GM12878 (cell line): ENCODE results near the gene SFT2D1. TPM values are rescaled to one million over a fixed set of nuclear protein-coding genes. Genes with fewer than 3 reads are reported as not detected.
A peak's percentile ranks its signal among the peaks of the same experiment; 100 is the strongest.

Experiments used
- HCFC1 ChIP-seq: fragments of 150-350 bp; IDR thresholded peaks from 2 replicates; pipeline ENCODE4 v1.6.1; 2014; ENCODE audit warnings: low read length
- MEF2B ChIP-seq: fragments of 450-650 bp; IDR thresholded peaks from 2 replicates; pipeline ENCODE4 v1.6.1; 2018; ENCODE audit warnings: mild to moderate bottlenecking, moderate library complexity; ENCODE audit not compliant: partially characterized antibody, poor library complexity, severe bottlenecking
- SRF ChIP-seq, 2 experiments: IDR thresholded peaks; 2 replicates each; pipeline ENCODE4 v1.6.1; 2011; ENCODE audit warnings: low read depth in 2 of 2, low read length in 2 of 2, mild to moderate bottlenecking in 1 of 2, moderate library complexity in 1 of 2
- polyA plus RNA-seq, 11 experiments: library from polyadenylated mRNA; depleted of rRNA in 4 of 11; unstranded in 6 of 11; stranded (reverse) in 5 of 11; fragments of >200 nt; fragmentation: Nextera tagmentation in 4 of 11; fragmentation: Illumina TruSeq in 1 of 11; extraction: Ambion mirVana in 4 of 11; extraction: Trizol in 1 of 11; gene quantifications; 1 replicate in 1 of 11; 2 replicates in 10 of 11; pipeline versions ENCODE4 v1.2.1 to v1.2.3, GENCODE V29; 2011 to 2016; ENCODE audit warnings: inconsistent platforms in 2 of 11, missing spikeins in 2 of 11, low read depth in 1 of 11
- total RNA-seq, 4 experiments: library from RNA; depleted of rRNA in 3 of 4; stranded (reverse); fragments of >200 nt in 3 of 4; fragmentation: Illumina TruSeq in 1 of 4; extraction: Trizol in 1 of 4; gene quantifications; 2 replicates each; pipeline versions ENCODE4 v1.2.1 to v1.2.3, GENCODE V29; 2013 to 2021
- TF ChIP-seq, protein P1 (sequence below): fragments of 450-650 bp; IDR thresholded peaks from 2 replicates; pipeline ENCODE4 v1.6.1; 2018; ENCODE audit warnings: mild to moderate bottlenecking, low read depth, moderate library complexity; ENCODE audit not compliant: partially characterized antibody
- TF ChIP-seq, protein P2 (sequence below), 3 experiments: IDR thresholded peaks in 2 of 3; conservative IDR thresholded peaks in 1 of 3; 2 replicates each; pipeline ENCODE4 v1.5.1; 2011; ENCODE audit warnings: low read depth in 3 of 3, low read length in 3 of 3, mild to moderate bottlenecking in 3 of 3, control low read depth in 2 of 3, moderate library complexity in 2 of 3, inconsistent platforms in 1 of 3, mixed read lengths in 1 of 3; ENCODE audit not compliant: control insufficient read depth in 2 of 3, insufficient read depth in 1 of 3; ENCODE audit errors: extremely low read depth in 1 of 3
- TF ChIP-seq, protein P3 (sequence below): IDR thresholded peaks from 2 replicates; pipeline ENCODE4 v1.6.1; 2011; ENCODE audit warnings: borderline replicate concordance, low read depth, mild to moderate bottlenecking, moderate library complexity, low read length; ENCODE audit not compliant: insufficient read depth, poor library complexity, severe bottlenecking
- TF ChIP-seq, protein P4 (sequence below): fragments of 150-350 bp; IDR thresholded peaks from 2 replicates; pipeline ENCODE4 v1.6.1; 2016; ENCODE audit warnings: low read depth, low read length
- TF ChIP-seq, protein P5 (sequence below): fragments of 450-650 bp; formaldehyde crosslinking; IDR thresholded peaks from 2 replicates; pipeline ENCODE4 v1.4.0; 2020; ENCODE audit warnings: mild to moderate bottlenecking, moderate library complexity

SFT2D1 gene
- total and polyA plus RNA-seq, 10 of the 15 experiments (the other 5 are each of a cell fraction or from before 2014, with no cell fraction given): 69.5 to 281 (median 124) TPM

DNA sequence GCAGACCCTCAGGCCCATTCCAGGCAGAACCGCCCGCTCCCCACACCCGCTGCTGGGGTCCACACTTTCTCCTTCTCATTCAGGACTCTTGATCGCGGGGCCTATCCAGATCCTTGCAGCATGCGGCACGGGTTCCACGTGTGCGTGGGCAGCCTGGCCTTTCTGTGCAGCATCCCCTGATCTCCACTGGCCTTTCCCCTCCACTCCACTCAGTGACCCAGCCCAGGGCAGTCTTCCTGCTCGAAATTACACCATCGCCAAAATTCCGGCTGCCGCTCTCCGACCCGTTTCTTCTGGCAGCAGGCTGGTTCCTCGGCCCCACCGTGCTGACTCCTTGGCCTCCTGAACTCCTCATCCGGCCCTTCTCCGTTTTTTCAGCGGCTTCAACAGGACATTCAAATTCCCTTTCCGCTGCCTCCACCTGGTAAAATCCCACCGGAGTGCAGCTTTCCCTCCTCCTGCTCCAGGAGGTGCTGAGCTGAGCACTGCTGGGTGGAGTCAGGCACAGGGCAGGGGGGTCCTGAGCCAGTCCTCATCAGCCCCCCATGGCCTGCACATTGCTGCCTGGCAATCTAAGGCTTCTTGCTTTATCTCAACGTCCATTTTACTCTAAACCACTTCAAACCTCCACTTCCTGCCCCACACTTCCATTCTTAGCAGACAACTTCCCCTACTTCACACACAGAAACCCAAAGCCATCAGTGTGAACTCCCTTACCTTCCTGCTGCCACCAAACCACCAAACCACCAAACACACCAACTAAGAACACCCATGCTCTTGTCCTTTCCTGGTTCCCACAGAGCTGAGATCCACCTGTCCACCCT, 9.0 kb downstream of the SFT2D1 start (continued):
- TF ChIP-seq, protein P1, sequence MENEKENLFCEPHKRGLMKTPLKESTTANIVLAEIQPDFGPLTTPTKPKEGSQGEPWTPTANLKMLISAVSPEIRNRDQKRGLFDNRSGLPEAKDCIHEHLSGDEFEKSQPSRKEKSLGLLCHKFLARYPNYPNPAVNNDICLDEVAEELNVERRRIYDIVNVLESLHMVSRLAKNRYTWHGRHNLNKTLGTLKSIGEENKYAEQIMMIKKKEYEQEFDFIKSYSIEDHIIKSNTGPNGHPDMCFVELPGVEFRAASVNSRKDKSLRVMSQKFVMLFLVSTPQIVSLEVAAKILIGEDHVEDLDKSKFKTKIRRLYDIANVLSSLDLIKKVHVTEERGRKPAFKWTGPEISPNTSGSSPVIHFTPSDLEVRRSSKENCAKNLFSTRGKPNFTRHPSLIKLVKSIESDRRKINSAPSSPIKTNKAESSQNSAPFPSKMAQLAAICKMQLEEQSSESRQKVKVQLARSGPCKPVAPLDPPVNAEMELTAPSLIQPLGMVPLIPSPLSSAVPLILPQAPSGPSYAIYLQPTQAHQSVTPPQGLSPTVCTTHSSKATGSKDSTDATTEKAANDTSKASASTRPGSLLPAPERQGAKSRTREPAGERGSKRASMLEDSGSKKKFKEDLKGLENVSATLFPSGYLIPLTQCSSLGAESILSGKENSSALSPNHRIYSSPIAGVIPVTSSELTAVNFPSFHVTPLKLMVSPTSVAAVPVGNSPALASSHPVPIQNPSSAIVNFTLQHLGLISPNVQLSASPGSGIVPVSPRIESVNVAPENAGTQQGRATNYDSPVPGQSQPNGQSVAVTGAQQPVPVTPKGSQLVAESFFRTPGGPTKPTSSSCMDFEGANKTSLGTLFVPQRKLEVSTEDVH: no peak
- no peak for TF ChIP-seq SRF (IDR thresholded peaks at IDR 0.05; ENCODE audit: low read depth in 2 of 2, low read length in 2 of 2)
- TF ChIP-seq HCFC1: no peak
- TF ChIP-seq, protein P2, sequence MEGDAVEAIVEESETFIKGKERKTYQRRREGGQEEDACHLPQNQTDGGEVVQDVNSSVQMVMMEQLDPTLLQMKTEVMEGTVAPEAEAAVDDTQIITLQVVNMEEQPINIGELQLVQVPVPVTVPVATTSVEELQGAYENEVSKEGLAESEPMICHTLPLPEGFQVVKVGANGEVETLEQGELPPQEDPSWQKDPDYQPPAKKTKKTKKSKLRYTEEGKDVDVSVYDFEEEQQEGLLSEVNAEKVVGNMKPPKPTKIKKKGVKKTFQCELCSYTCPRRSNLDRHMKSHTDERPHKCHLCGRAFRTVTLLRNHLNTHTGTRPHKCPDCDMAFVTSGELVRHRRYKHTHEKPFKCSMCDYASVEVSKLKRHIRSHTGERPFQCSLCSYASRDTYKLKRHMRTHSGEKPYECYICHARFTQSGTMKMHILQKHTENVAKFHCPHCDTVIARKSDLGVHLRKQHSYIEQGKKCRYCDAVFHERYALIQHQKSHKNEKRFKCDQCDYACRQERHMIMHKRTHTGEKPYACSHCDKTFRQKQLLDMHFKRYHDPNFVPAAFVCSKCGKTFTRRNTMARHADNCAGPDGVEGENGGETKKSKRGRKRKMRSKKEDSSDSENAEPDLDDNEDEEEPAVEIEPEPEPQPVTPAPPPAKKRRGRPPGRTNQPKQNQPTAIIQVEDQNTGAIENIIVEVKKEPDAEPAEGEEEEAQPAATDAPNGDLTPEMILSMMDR (IDR thresholded peaks at IDR 0.05 in 2 of 3, conservative IDR thresholded peaks at IDR 0.05 in 1 of 3; ENCODE audit: control insufficient read depth in 2 of 3, extremely low read depth in 1 of 3, insufficient read depth in 1 of 3, low read depth in 3 of 3, low read length in 3 of 3): no peak
- TF ChIP-seq, protein P3, sequence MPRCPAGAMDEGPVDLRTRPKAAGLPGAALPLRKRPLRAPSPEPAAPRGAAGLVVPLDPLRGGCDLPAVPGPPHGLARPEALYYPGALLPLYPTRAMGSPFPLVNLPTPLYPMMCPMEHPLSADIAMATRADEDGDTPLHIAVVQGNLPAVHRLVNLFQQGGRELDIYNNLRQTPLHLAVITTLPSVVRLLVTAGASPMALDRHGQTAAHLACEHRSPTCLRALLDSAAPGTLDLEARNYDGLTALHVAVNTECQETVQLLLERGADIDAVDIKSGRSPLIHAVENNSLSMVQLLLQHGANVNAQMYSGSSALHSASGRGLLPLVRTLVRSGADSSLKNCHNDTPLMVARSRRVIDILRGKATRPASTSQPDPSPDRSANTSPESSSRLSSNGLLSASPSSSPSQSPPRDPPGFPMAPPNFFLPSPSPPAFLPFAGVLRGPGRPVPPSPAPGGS: peak; percentile 92
- TF ChIP-seq, protein P4, sequence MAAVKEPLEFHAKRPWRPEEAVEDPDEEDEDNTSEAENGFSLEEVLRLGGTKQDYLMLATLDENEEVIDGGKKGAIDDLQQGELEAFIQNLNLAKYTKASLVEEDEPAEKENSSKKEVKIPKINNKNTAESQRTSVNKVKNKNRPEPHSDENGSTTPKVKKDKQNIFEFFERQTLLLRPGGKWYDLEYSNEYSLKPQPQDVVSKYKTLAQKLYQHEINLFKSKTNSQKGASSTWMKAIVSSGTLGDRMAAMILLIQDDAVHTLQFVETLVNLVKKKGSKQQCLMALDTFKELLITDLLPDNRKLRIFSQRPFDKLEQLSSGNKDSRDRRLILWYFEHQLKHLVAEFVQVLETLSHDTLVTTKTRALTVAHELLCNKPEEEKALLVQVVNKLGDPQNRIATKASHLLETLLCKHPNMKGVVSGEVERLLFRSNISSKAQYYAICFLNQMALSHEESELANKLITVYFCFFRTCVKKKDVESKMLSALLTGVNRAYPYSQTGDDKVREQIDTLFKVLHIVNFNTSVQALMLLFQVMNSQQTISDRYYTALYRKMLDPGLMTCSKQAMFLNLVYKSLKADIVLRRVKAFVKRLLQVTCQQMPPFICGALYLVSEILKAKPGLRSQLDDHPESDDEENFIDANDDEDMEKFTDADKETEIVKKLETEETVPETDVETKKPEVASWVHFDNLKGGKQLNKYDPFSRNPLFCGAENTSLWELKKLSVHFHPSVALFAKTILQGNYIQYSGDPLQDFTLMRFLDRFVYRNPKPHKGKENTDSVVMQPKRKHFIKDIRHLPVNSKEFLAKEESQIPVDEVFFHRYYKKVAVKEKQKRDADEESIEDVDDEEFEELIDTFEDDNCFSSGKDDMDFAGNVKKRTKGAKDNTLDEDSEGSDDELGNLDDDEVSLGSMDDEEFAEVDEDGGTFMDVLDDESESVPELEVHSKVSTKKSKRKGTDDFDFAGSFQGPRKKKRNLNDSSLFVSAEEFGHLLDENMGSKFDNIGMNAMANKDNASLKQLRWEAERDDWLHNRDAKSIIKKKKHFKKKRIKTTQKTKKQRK: no peak
- TF ChIP-seq MEF2B: peak; percentile 42
- TF ChIP-seq, protein P5, sequence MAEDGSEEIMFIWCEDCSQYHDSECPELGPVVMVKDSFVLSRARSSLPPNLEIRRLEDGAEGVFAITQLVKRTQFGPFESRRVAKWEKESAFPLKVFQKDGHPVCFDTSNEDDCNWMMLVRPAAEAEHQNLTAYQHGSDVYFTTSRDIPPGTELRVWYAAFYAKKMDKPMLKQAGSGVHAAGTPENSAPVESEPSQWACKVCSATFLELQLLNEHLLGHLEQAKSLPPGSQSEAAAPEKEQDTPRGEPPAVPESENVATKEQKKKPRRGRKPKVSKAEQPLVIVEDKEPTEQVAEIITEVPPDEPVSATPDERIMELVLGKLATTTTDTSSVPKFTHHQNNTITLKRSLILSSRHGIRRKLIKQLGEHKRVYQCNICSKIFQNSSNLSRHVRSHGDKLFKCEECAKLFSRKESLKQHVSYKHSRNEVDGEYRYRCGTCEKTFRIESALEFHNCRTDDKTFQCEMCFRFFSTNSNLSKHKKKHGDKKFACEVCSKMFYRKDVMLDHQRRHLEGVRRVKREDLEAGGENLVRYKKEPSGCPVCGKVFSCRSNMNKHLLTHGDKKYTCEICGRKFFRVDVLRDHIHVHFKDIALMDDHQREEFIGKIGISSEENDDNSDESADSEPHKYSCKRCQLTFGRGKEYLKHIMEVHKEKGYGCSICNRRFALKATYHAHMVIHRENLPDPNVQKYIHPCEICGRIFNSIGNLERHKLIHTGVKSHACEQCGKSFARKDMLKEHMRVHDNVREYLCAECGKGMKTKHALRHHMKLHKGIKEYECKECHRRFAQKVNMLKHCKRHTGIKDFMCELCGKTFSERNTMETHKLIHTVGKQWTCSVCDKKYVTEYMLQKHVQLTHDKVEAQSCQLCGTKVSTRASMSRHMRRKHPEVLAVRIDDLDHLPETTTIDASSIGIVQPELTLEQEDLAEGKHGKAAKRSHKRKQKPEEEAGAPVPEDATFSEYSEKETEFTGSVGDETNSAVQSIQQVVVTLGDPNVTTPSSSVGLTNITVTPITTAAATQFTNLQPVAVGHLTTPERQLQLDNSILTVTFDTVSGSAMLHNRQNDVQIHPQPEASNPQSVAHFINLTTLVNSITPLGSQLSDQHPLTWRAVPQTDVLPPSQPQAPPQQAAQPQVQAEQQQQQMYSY: no peak
